Kidney (tissue), 14 donors: ENCODE data around the gene C5orf46. TPM values are rescaled to one million over a fixed set of nuclear protein-coding genes. Genes with fewer than 3 reads are reported as not detected.

Source experiments
- DNase-seq, 5 donors: peaks; one replicate each; pipeline ENCODE4 v3.0.0-alpha.2; 2013 to 2020
- FAIRE-seq: peaks from 2 replicates; lab custom pipeline; 2012; peaks lifted over from hg19 to GRCh38; lab: Jason Lieb, UNC
- H3K27ac ChIP-seq, 2 donors: one replicate each; pipeline ENCODE4 v1.7.0; 2013; ENCODE audit warnings: low read depth in 2 of 2, low read length in 2 of 2, inconsistent platforms in 1 of 2
- H3K27me3 ChIP-seq: one replicate; pipeline ENCODE4 v1.7.1; 2013; ENCODE audit warnings: low read length, inconsistent platforms; ENCODE audit not compliant: control insufficient read depth, insufficient read depth
- H3K36me3 ChIP-seq, 3 donors: one replicate each; pipeline versions ENCODE4 v1.7.0 to v1.7.1; 2013; ENCODE audit warnings: low read length in 3 of 3, control low read depth in 1 of 3, inconsistent platforms in 1 of 3; ENCODE audit not compliant: insufficient read depth in 3 of 3, control insufficient read depth in 2 of 3
- H3K4me1 ChIP-seq, 3 donors: one replicate each; pipeline versions ENCODE4 v1.7.0 to v1.7.1; 2013; ENCODE audit warnings: low read length in 3 of 3, inconsistent platforms in 1 of 3, low read depth in 1 of 3; ENCODE audit not compliant: control insufficient read depth in 2 of 3, insufficient read depth in 2 of 3
- H3K4me3 ChIP-seq, 3 donors: one replicate each; pipeline versions ENCODE4 v1.7.0 to v1.8.1; 2013; ENCODE audit warnings: low read length in 3 of 3, control low read depth in 1 of 3, inconsistent platforms in 1 of 3
- H3K9ac ChIP-seq, 3 donors: one replicate each; pipeline versions ENCODE4 v1.7.0 to v1.7.1; 2013; ENCODE audit warnings: low read length in 3 of 3, control low read depth in 1 of 3, inconsistent platforms in 1 of 3
- H3K9me3 ChIP-seq, 3 donors: one replicate each; pipeline versions ENCODE4 v1.7.0 to v1.7.1; 2013; ENCODE audit warnings: low read length in 3 of 3, control low read depth in 1 of 3, inconsistent platforms in 1 of 3; ENCODE audit not compliant: control insufficient read depth in 2 of 3, insufficient read depth in 1 of 3
- CTCF ChIP-seq: IDR thresholded peaks from 3 replicates; pipeline ENCODE4 v1.5.1; 2012; ENCODE audit warnings: mild to moderate bottlenecking, moderate library complexity, borderline replicate concordance; ENCODE audit not compliant: insufficient read depth; ENCODE audit errors: extremely low read depth
- intact Hi-C: fragments of 100-400 bp; cut with DNase I; formaldehyde crosslinking; loops from one replicate; pipeline ENCODE4 v1.11.1; 2022
- polyA plus RNA-seq: library from polyadenylated mRNA; stranded (reverse); fragments of 350-450 nt; fragmentation: Illumina TruSeq; extraction: RNeasy Lipid Tissue Mini Kit (QIAGEN cat#74804); gene quantifications from one replicate; pipeline ENCODE4 v1.2.3, GENCODE V29; 2014; ENCODE audit warnings: low read depth, low replicate concordance; ENCODE audit not compliant: insufficient read depth
- total RNA-seq: library from RNA; stranded (reverse); fragmentation: NEBNext Ultra II Directional; extraction: Animal tissue kit (Norgen Biotek cat#: 25700); gene quantifications from one replicate; pipeline ENCODE4 v1.2.1, GENCODE V29; 2021
- donor health status: control.
- donor health status: control.
- donor health status: control.
- donor health status: control.
- donor health status: control.
- donor health status: DM: yes; HTN: yes; CAD: no.
- donor health status: Normal renal cell carcinoma (clear cell type).

C5orf46 gene
- total and polyA plus RNA-seq, 2 donors from 2014 or later = not detected

GRCh38 chr5:147879784-147880183 lies 26.6 kb downstream of the C5orf46 start:
- Histone ChIP-seq H3K9ac (no peak overlapping the region), H3K27me3 (no peaks in the 10 kb centered on the region), H3K27ac (no peak overlapping the region), H3K9me3 (no peaks in the 10 kb centered on the region), H3K4me1 (no peaks in the 10 kb centered on the region), H3K36me3 (no peaks in the 10 kb centered on the region), H3K4me3 (no peak overlapping the region)
- no peak for DNase-seq
- intact Hi-C loops = no loop called here
- TF ChIP-seq CTCF = no peak
- no peak for FAIRE-seq

GRCh38 chr5:147878066-147878759 lies 28.1 kb downstream of the C5orf46 start, which contains the start of gene SCGB3A2:
TSS of gene SCGB3A2 (plus strand) at chr5:147878711. CDS start at chr5:147878804, 93 bp downstream.
- intact Hi-C loops = no loop called here
- Histone ChIP-seq H3K27me3 (no peaks in the 10 kb centered on the region), H3K9ac (no peak within 1 kb of the TSS), H3K27ac (no peak within 1 kb of the TSS), H3K4me1 (no peaks in the 10 kb centered on the region), H3K9me3 (no peaks in the 10 kb centered on the region), H3K36me3 (no peaks in the 10 kb centered on the region), H3K4me3 (no peak within 1 kb of the TSS)
- no peak for DNase-seq
- FAIRE-seq = no peak
- TF ChIP-seq CTCF = no peak

- no peaks in the 10 kb centered on the region for H3K27me3 ChIP-seq
- DNase-seq (peak in 2 of 5 donors; percentile 26 to 27), FAIRE-seq (no peak)
- H3K27ac ChIP-seq = no peak overlapping the region
- no peaks in the 10 kb centered on the region for H3K9me3 ChIP-seq
- H3K4me3 ChIP-seq = no peak overlapping the region
- intact Hi-C loops = no loop called here
- no peak overlapping the region for H3K9ac ChIP-seq
- no peaks in the 10 kb centered on the region for H3K4me1 ChIP-seq
- H3K36me3 ChIP-seq = no peaks in the 10 kb centered on the region
- TF ChIP-seq CTCF = no peak
Observed at GRCh38 chr5:147876626-147877025, 29.7 kb downstream of the C5orf46 start.
